Measurements from ENCODE around the gene RPL28.
A peak's percentile ranks its signal among the peaks of the same experiment; 100 is the strongest.
"Not testable (repeated sequence)": the region's sequence is repeated elsewhere in the genome, so short reads cannot be mapped to it uniquely, and the experiment has no call there.

RPL28 gene

GRCh38 chr19:55398200-55398925 is 12.6 kb downstream of the RPL28 start:
- peak; percentile 94 for DNase-seq

GRCh38 chr19:55400281-55401087 is 14.8 kb downstream of the RPL28 start:
- DNase-seq: no peak

GRCh38 chr19:55401390-55401789 is 15.7 kb downstream of the RPL28 start:
- DNase-seq: not testable (repeated sequence)

- no peak for DNase-seq
Observed at GRCh38 chr19:55402509-55402908, 16.8 kb downstream of the RPL28 start.

- DNase-seq: no peak
Observed at GRCh38 chr19:55405638-55406037, 19.9 kb downstream of the RPL28 start.

- DNase-seq: no peak
Observed at GRCh38 chr19:55406091-55406825, 20.5 kb downstream of the RPL28 start.

- DNase-seq: peak; percentile 32
Observed at GRCh38 chr19:55406826-55407549, 21.3 kb downstream of the RPL28 start.

GRCh38 chr19:55407550-55407799 is 21.7 kb downstream of the RPL28 start, which contains the start of gene UBE2S:
Gene UBE2S, minus strand, starts transcription at chr19:55407788. Its CDS starts 199 bp downstream, at chr19:55407589.
- not testable (repeated sequence) for DNase-seq

- DNase-seq: peak; percentile 99
Observed at GRCh38 chr19:55407800-55408532, 22.2 kb downstream of the RPL28 start.

- DNase-seq: no peak
Observed at GRCh38 chr19:55408533-55408872, 22.8 kb downstream of the RPL28 start.

GRCh38 chr19:55409179-55409578 is 23.4 kb downstream of the RPL28 start:
- not testable (repeated sequence) for DNase-seq

- DNase-seq: no peak
Observed at GRCh38 chr19:55410168-55410567, 24.4 kb downstream of the RPL28 start.

GRCh38 chr19:55418185-55418584 is 32.5 kb downstream of the RPL28 start:
- DNase-seq: peak; percentile 70

GRCh38 chr19:55419103-55419502 is 33.4 kb downstream of the RPL28 start:
- no peak for DNase-seq

GRCh38 chr19:55419624-55420236 is 34.0 kb downstream of the RPL28 start:
- DNase-seq: no peak

GRCh38 chr19:55421281-55421680 is 35.5 kb downstream of the RPL28 start:
- DNase-seq: not testable (repeated sequence)

- DNase-seq: no peak
Observed at GRCh38 chr19:55423225-55424005, 37.7 kb downstream of the RPL28 start.

- no peak for DNase-seq
Observed at GRCh38 chr19:55424518-55424917, 38.8 kb downstream of the RPL28 start.

GRCh38 chr19:55426042-55426441 is 40.3 kb downstream of the RPL28 start:
- no peak for DNase-seq

GRCh38 chr19:55431183-55431582 is 45.5 kb downstream of the RPL28 start:
- peak; percentile 25 for DNase-seq

Data from inflammatory macrophage treated with lipopolysaccharide for 4 hours (primary cell).